Omental fat pad (tissue), 4 donors: ENCODE results near the gene SCN4B. TPM values are rescaled to one million over a fixed set of nuclear protein-coding genes. Genes with fewer than 3 reads are reported as not detected.

Source experiments
- ATAC-seq: fragments of 150-250 bp; one replicate; pipeline ENCODE4 v1.9.1; 2016; ENCODE audit warnings: mild to moderate bottlenecking, moderate library complexity; ENCODE audit not compliant: low FRiP score
- DNase-seq: peaks from one replicate; pipeline ENCODE4 v3.0.0-alpha.2; 2019; ENCODE audit warnings: low spot score
- total RNA-seq, 4 donors: library from RNA; depleted of rRNA; stranded (reverse); fragments of >200 nt; gene quantifications; one replicate each; pipeline ENCODE4 v1.1.0, GENCODE V29; 2016
- TF ChIP-seq, protein P1 (sequence below), 3 donors: fragments of 450-650 bp; IDR thresholded peaks; one replicate each; pipeline ENCODE4 v1.5.1; 2016 to 2017; ENCODE audit warnings: antibody characterized with exemption in 3 of 3, mild to moderate bottlenecking in 3 of 3, moderate library complexity in 2 of 3

The SCN4B gene
- total RNA-seq, 4 donors from 2014 or later, result 1.1 to 10.2 (median 2.0) TPM

DNA sequence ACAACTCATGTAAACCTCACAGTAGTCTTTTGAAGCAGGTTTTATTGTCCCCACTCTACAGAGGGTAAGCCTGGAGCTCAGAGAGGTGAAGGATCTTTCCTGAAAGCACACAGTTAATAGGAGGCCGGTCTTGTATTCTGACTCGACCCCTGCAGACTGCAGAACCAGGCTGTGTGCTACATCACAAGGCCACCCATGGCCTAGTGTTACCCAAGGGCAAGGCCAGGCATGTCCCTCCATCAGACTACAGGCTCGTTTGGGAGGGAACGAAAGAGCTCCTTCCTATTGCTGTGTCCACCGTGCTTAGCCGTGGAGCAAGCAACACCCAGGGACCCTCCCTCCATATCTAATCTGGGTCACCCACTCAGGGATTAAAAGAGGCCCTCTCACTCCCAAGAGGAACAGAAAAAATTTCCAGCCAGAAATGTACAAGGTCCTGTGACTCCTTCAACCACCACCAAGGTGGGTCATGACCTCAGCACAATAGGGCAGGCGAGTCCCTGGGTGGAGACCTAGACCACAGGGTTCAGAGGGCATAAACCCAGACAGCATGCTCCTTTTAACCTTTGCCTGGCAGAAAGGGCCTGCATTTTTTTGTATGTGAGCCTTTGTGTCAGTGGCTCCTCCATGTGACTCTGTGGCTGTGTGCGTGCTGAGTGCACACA, 59.6 kb downstream of the SCN4B start:
- TF ChIP-seq, protein P1, sequence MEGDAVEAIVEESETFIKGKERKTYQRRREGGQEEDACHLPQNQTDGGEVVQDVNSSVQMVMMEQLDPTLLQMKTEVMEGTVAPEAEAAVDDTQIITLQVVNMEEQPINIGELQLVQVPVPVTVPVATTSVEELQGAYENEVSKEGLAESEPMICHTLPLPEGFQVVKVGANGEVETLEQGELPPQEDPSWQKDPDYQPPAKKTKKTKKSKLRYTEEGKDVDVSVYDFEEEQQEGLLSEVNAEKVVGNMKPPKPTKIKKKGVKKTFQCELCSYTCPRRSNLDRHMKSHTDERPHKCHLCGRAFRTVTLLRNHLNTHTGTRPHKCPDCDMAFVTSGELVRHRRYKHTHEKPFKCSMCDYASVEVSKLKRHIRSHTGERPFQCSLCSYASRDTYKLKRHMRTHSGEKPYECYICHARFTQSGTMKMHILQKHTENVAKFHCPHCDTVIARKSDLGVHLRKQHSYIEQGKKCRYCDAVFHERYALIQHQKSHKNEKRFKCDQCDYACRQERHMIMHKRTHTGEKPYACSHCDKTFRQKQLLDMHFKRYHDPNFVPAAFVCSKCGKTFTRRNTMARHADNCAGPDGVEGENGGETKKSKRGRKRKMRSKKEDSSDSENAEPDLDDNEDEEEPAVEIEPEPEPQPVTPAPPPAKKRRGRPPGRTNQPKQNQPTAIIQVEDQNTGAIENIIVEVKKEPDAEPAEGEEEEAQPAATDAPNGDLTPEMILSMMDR (IDR thresholded peaks at IDR 0.05), result no peak
- no peak for ATAC-seq
- DNase-seq, result no peak

DNA sequence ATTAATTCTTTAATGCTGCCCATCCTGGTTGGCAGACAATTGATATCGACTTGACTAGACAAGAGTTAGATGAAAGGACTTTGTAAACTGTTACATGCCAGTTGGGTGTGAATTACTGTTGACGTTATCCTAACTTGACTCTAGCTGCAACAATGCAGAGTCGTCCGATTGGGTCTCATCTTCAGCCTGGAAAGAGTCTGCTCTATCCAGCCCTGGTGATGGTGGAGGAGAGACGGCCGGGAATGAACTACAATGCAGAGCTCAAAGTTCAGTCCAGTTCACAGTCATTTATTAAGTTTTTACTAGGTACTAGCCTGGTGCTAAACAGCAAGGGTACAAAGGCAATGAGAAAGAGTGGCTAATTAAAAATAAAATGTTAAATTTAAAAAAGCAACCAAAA, 60.9 kb downstream of the SCN4B start:
- ATAC-seq, result no peak
- DNase-seq, result no peak
- TF ChIP-seq, protein P1 (IDR thresholded peaks at IDR 0.05), result no peak

DNA sequence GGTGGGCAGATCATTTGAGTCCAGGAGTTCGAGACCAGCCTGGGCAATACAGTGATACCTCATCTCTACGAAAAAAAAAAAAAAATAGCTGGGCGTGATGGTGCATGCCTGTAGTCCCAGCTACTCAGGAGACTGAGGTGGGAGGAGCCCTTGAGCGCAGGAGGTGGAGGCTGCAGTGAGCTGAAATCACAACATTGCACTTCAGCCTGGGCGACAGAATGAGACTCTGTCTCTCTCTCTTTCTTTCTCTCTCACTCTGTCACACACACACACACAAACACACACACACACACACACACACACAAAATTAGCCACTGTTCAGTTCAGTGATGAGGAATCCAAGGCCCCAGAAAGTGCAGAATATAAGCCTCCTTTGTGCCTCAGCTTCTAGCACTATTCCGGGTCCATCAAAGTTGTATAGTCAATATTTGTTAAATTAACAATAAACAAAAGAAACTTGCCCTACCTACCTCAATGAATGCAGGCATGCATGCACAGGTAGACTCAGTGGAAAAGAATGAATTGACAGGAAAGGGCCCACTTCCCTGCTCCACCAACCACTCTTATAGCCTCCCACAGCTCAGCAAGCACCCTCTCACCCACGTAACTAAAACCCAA, 62.0 kb downstream of the SCN4B start:
- no peak for DNase-seq

DNA sequence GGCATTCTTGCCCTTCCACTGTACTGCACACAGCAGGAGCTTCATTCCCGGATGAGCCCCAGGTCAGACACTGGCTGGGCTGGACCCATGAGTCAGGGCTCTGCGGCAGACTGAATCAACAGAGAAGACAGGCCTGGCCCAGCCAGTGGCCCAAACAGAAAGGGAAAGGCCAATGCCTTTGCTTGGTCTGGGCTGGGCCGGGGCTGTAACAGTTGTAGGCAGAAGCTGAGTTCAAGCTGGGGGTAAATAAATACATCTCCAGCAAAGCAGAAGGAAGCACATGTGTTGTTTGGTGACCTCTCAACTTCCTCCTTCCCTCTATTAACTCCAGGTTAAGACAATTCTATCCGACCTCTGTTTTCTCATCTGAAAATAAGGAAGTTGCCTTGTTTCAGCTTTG, 64.1 kb downstream of the SCN4B start:
- ATAC-seq, result peak; percentile 24

More for the DNA sequence above, 62.0 kb downstream of the SCN4B start:
- ATAC-seq, result no peak
- TF ChIP-seq, protein P1 (IDR thresholded peaks at IDR 0.05), result no peak

DNA sequence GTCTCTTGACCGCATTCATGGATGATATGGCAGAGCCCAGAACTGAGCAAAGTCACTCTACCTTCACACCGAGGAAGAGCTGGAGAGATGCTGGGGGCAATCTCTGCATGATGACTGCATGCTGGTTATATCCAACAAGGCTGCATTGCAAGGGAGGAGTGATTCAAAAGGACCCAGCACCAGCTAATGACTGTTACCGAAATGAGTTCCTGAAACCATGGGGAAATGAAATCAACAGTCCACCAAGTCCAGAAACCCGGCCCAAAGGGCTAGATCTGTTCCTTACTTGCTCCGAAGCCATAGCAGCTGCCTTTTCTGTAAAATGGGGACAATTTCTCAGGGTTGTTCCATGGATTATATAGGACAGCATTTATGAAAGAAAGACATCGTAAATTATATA, 64.7 kb downstream of the SCN4B start:
- ATAC-seq, result peak; percentile 24
- DNase-seq, result no peak
- TF ChIP-seq, protein P1 (IDR thresholded peaks at IDR 0.05), result no peak

More for the DNA sequence above, 64.1 kb downstream of the SCN4B start:
- TF ChIP-seq, protein P1 (IDR thresholded peaks at IDR 0.05), result no peak
- no peak for DNase-seq

DNA sequence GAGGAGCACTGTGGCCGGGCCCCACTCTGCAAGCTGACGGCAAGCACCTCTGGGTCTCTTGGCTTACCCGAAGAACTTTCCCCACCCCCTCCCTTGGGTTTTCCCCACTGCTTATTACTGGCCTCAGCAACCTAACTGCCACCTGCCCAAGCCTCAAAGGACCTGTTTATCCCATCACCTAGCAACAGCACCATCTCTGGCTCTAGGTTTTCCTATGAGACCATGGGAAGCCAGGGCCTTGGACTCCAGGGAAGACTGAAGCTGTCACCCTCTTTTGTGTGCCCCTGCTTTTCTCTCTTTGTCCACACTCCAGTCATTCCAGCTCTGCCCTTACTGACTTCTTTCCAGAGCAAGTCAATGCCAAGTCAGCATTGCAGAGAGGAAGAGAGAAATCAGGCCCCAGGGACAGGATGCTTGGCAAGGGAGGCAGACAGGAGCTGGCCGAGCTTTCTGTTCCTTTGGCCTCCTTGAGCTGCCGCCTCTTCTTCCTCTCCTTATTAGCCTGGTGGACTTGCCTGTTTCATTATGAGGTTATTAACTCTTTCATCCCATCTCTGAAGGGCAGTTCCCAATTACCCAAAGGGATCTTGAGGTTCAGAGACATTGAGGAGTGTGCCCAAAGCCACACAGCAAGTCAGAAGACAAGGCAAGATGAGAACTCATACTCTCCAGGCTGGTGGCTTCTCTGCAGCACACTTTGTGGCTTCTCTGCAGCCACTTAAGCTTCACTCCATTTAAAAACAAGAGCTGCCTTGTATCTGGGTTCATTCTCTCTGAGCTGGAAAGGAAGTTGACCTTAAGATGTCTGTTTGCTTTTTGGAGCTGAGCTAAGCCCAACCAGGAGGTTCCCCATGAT, 65.5 kb downstream of the SCN4B start, which contains the start of gene SMIM35:
Gene SMIM35 (minus strand): TSS at position 51 of the 856 bp plus-strand sequence. CDS start 206 bp downstream, outside the sequence.
- DNase-seq (no peak), ATAC-seq (no peak)
- TF ChIP-seq, protein P1 (IDR thresholded peaks at IDR 0.05), result no peak
